Transverse colon (tissue), 4 donors: ENCODE measurements around the gene OBSCN. TPM values are rescaled to one million over a fixed set of nuclear protein-coding genes. Genes with fewer than 3 reads are reported as not detected.

Experiments used
- DNase-seq: peaks from one replicate; pipeline ENCODE4 v3.0.0-alpha.2; 2019
- H3K27ac ChIP-seq, 4 donors: fragments of 200-600 bp; sonication (generic); 2 replicates each; pipeline ENCODE4 v1.5.1; 2016 to 2018; ENCODE audit warnings: inconsistent platforms in 4 of 4
- H3K27me3 ChIP-seq: fragments of 200-600 bp; sonication (generic); 2 replicates; pipeline ENCODE4 v1.5.1; 2017; ENCODE audit warnings: inconsistent platforms
- H3K36me3 ChIP-seq, 4 donors: fragments of 200-600 bp; sonication (generic); 2 replicates each; pipeline ENCODE4 v1.5.1; 2017 to 2019; ENCODE audit warnings: inconsistent platforms in 4 of 4
- H3K4me1 ChIP-seq, 4 donors: fragments of 200-600 bp; sonication (generic); 2 replicates each; pipeline ENCODE4 v1.5.1; 2017 to 2020; ENCODE audit warnings: inconsistent platforms in 4 of 4
- H3K4me3 ChIP-seq, 4 donors: fragments of 200-600 bp; sonication (generic); 1 replicate in 1 of 4; 2 replicates in 3 of 4; pipeline versions ENCODE4 v1.5.1 to v1.6.1; 2017 to 2019; ENCODE audit warnings: inconsistent platforms in 4 of 4
- H3K9me3 ChIP-seq, 2 donors: fragments of 200-600 bp; sonication (generic); 2 replicates each; pipeline ENCODE4 v1.5.1; 2017 to 2019; ENCODE audit warnings: inconsistent platforms in 2 of 2
- EP300 ChIP-seq: sonication (generic); formaldehyde crosslinking; IDR thresholded peaks from one replicate; pipeline ENCODE4 v1.6.1; 2017; ENCODE audit warnings: antibody characterized with exemption, low read depth
- POLR2A ChIP-seq: fragments of 450-650 bp; IDR thresholded peaks from one replicate; pipeline ENCODE4 v1.6.1; 2016; ENCODE audit warnings: antibody characterized with exemption, mild to moderate bottlenecking, moderate library complexity
- POLR2AphosphoS5 ChIP-seq, 3 donors: sonication (generic); formaldehyde crosslinking; IDR thresholded peaks; one replicate each; pipeline ENCODE4 v1.6.1; 2016; ENCODE audit warnings: antibody characterized with exemption in 3 of 3
- whole genome bisulfite sequencing, 2 donors: methylation state at CpG; one replicate each; pipeline ENCODE4 v1.1.5; 2018; ENCODE audit warnings: low coverage in 1 of 2; 5-methylcytosine and 5-hydroxymethylcytosine counted together
- in situ Hi-C, 4 donors: fragments of 200-750 bp; cut with MboI; loops; one replicate each; pipeline versions ENCODE4 v1.15.0 to v1.15.1; 2017; ENCODE audit warnings: low sequenced_read_pairs in 3 of 4, low pct_ligation_motif_present in 1 of 4, low pct_unique_long_range_greater_than_20kb in 1 of 4
- intact Hi-C: fragments of 100-400 bp; cut with DNase I; formaldehyde crosslinking; loops from one replicate; pipeline ENCODE4 v1.15.1; 2023; ENCODE audit warnings: low total_unique reads
- total RNA-seq, 4 donors: library from RNA; depleted of rRNA; stranded (reverse); fragments of >200 nt; gene quantifications; one replicate each; pipeline ENCODE4 v1.1.0, GENCODE V29; 2016
- TF ChIP-seq, protein P1 (sequence below), 5 experiments: fragments of 200-600 bp in 3 of 5; fragments of 450-650 bp in 2 of 5; sonication (generic) in 3 of 5; IDR thresholded peaks; 1 replicate in 2 of 5; 2 replicates in 3 of 5; pipeline ENCODE4 v1.5.1; 2016 to 2017; ENCODE audit warnings: antibody characterized with exemption in 5 of 5, inconsistent platforms in 3 of 5, mild to moderate bottlenecking in 2 of 5, moderate library complexity in 1 of 5

OBSCN gene
- total RNA-seq, 4 donors from 2014 or later, result 11.9 to 21.7 (median 15.8) TPM

DNA sequence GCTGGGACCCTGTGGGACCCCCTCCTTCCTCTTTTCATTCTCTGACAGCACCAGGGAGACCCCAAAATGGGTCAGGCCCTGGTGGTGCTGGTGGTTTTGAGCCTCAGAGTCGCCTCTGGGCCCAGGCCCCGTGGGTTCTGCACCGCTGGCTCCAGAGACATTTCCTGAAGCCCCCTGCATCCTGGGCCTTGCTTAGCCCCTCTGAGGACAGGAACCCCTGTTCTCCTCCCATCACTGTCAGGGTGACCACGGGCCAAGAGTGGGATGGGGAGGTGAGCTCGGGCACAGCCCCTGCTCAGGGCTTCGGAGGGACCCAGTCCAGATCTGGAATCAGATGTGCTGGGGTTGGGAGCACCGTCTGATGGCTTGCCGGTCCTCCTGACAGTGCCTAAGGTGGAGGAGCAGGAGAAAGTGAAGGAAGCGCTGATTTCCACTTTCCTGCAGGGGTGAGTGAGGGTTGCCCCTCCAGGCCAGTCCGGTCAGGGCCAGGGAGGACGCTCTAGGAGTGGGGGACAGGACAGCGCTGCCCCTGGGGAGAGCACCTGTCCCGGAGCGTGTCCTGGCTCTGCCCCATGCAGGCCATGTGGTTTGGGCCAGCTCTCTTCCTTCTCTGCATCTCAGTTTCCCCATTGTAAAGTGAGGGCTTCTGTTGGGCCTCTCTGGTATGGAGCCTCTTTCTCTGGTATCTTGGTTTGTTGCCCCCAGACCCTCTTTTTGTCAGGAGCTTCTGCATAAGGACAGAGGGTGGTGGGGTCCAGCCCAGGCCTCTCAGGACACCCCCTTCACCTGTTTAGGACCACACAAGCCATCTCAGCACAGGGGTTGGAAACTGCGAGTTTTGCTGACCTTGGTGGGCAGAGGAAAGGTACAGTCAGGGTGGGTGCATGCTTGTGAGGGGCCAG is 127.8 kb downstream of the OBSCN start:
- in situ Hi-C loops (no loop called here), intact Hi-C loops (no loop called here)
- Histone ChIP-seq H3K36me3 (no peaks in the 10 kb centered on the region), H3K27ac (no peak overlapping the region), H3K27me3 (no peaks in the 10 kb centered on the region), H3K4me3 (no peak overlapping the region), H3K4me1 (no peaks in the 10 kb centered on the region), H3K9me3 (no peaks in the 10 kb centered on the region)
- DNase-seq, result peak; percentile 2
- 89% methylated on average over 15 of the region's 15 CpGs; no CpG with 5 or more reads in 1 of the 2 donors for WGBS, 2 donors
- TF ChIP-seq, protein P1, sequence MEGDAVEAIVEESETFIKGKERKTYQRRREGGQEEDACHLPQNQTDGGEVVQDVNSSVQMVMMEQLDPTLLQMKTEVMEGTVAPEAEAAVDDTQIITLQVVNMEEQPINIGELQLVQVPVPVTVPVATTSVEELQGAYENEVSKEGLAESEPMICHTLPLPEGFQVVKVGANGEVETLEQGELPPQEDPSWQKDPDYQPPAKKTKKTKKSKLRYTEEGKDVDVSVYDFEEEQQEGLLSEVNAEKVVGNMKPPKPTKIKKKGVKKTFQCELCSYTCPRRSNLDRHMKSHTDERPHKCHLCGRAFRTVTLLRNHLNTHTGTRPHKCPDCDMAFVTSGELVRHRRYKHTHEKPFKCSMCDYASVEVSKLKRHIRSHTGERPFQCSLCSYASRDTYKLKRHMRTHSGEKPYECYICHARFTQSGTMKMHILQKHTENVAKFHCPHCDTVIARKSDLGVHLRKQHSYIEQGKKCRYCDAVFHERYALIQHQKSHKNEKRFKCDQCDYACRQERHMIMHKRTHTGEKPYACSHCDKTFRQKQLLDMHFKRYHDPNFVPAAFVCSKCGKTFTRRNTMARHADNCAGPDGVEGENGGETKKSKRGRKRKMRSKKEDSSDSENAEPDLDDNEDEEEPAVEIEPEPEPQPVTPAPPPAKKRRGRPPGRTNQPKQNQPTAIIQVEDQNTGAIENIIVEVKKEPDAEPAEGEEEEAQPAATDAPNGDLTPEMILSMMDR (IDR thresholded peaks at IDR 0.05), result no peak
- TF ChIP-seq POLR2A (no peak), POLR2AphosphoS5 (IDR thresholded peaks at IDR 0.05) (no peak), EP300 (no peak)

DNA sequence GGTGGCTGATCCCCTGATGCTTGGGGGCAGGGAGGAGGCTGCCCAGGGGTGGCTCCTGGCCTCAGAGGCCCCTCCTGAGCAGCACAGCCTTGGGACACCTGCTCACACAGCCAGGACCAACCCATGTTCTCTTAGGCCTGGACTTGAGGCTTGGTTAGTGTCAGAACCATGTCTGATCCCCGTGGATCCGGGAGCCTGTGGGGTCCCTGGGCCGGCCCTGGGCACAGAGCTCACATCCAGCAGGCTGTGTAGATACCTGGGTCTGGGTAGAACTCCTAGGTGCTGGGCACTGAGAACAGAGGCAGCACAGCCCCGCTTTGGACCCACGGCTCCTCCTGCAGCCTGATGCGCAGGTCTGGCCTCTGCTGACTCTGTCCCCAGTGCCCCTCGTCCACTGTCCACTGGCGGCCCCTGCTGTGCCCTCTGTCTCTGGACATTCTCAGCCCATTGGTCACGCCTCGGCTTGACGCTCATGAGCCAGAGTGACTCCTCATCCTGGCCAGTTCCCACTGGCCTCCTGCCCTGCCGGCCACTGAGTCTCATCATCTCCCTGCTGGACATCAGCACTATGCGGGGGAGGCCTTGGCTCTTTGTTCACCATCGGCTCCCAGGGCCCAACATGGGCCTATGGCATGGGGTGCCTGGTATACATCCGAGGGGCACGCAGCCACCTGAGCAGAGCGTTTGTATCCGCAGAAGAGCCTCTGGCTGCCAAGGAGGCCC is 128.6 kb downstream of the OBSCN start:
- H3K36me3 ChIP-seq, result no peaks in the 10 kb centered on the region

DNA sequence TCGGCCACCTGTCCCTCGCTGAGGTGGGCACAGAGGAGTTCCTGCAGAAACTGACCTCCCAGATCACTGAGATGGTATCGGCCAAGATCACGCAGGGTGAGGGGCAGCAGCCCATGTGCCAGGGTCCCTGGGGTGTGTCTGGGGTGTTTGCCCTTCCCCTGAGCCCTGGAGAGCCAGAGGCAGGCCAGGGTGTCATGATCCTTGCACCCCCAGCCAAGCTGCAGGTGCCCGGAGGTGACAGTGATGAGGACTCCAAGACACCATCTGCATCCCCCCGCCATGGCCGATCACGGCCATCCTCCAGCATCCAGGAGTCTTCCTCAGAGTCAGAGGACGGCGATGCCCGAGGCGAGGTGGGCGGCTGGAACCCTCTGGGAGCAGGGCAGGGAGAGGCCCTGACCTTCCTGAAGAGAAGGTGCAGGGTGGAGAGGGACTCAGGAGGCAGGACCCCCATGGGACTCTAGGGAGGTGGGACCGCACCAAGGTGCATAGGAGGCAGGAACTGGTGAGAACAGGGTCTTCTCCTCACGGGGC is 129.3 kb downstream of the OBSCN start:
- intact Hi-C loops (no loop called here), in situ Hi-C loops (no loop called here)
- H3K4me1 ChIP-seq, result no peaks in the 10 kb centered on the region
- 67 to 92% methylated on average over 1 to 14 of the region's 15 CpGs for WGBS, 2 donors
- no peak overlapping the region for H3K27ac ChIP-seq
- TF ChIP-seq EP300, result no peak
- TF ChIP-seq POLR2A, result no peak
- H3K36me3 ChIP-seq, result no peaks in the 10 kb centered on the region
- no peak overlapping the region for H3K4me3 ChIP-seq
- no peaks in the 10 kb centered on the region for H3K9me3 ChIP-seq
- DNase-seq, result peak; percentile 1
- no peaks in the 10 kb centered on the region for H3K27me3 ChIP-seq

More for the DNA sequence above, 128.6 kb downstream of the OBSCN start:
- intact Hi-C loops (no loop called here), in situ Hi-C loops (no loop called here)
- H3K27me3 ChIP-seq, result no peaks in the 10 kb centered on the region
- 84% methylated on average over 16 of the region's 18 CpGs; no CpG with 5 or more reads in 1 of the 2 donors for WGBS, 2 donors
- no peaks in the 10 kb centered on the region for H3K9me3 ChIP-seq
- TF ChIP-seq POLR2A (no peak), EP300 (no peak), POLR2AphosphoS5 (IDR thresholded peaks at IDR 0.05) (no peak)
- TF ChIP-seq, protein P1 (IDR thresholded peaks at IDR 0.05), result no peak
- no peaks in the 10 kb centered on the region for H3K4me1 ChIP-seq
- no peak overlapping the region for H3K27ac ChIP-seq
- no peak overlapping the region for H3K4me3 ChIP-seq
- peak; percentile 2 for DNase-seq

DNA sequence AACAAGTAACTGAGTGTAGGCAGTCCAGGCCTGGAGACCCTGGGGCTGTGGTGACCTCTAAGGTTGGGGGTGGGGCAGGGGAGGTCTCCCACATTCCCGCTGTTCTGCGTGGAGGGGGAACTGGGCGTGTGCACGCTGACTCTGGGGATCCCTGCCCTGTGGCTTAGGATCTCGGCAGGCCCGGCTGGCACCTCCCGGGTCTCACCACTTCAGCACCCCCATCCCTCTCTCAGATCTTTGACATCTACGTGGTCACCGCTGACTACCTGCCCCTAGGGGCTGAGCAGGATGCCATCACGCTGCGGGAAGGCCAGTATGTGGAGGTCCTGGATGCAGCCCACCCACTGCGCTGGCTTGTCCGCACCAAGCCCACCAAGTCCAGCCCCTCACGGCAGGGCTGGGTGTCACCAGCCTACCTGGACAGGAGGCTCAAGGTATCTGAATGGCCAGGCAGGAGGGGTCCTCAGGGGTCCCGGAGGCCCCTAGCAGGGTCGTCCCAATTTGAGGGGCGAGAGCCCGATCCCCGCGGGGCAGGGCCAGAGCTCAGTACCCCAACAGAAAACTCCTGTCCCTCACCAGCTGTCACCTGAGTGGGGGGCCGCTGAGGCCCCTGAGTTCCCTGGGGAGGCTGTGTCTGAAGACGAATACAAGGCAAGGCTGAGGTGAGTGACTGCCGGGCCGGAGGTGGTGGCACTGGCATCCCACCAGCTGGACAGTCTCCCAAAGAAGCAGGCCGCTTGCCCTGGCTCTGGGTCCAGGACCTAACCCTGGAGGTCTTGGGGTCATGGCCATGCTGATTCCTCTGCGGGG is 130.1 kb downstream of the OBSCN start:
- no peaks in the 10 kb centered on the region for H3K36me3 ChIP-seq
- TF ChIP-seq, protein P1 (IDR thresholded peaks at IDR 0.05), result no peak
- TF ChIP-seq POLR2A (no peak), POLR2AphosphoS5 (IDR thresholded peaks at IDR 0.05) (no peak), EP300 (no peak)
- H3K27ac ChIP-seq, result no peak overlapping the region
- whole genome bisulfite sequencing, 2 donors, result 91% methylated on average over 26 of the region's 26 CpGs; no CpG with 5 or more reads in 1 of the 2 donors
- H3K9me3 ChIP-seq, result no peaks in the 10 kb centered on the region
- peak; percentile 3 for DNase-seq
- no peaks in the 10 kb centered on the region for H3K4me1 ChIP-seq
- in situ Hi-C loops, result no loop called here
- no peaks in the 10 kb centered on the region for H3K27me3 ChIP-seq
- intact Hi-C loops, result no loop called here
- no peak overlapping the region for H3K4me3 ChIP-seq
